A549 (cell line): ENCODE measurements around the gene ABCF1. TPM values are rescaled to one million over a fixed set of nuclear protein-coding genes. Genes with fewer than 3 reads are reported as not detected.

Experiments used
- ATAC-seq, 2 experiments: fragments of 200-7000 bp in 1 of 2; fragments of >200 bp in 1 of 2; cut with Nextera tagmentation in 1 of 2; cut with Tn5 transposase in 1 of 2; 3 replicates each; pipeline versions ENCODE4 v1.8.0 to v1.9.1; 2018 to 2020; ENCODE audit warnings: mild to moderate bottlenecking in 1 of 2, moderate library complexity in 1 of 2
- CTCF ChIA-PET: fragments of 300-600 bp; sonication (Branson Sonifier 250); formaldehyde crosslinking; extraction: SDS; loops from one replicate; lab custom pipeline; 2021; ENCODE audit warnings: antibody characterized with exemption, inconsistent platforms; lab: Yijun Ruan, JAX
- POLR2A ChIA-PET: fragments of 350-600 bp; formaldehyde crosslinking; extraction: SDS; loops from one replicate; lab custom pipeline; 2021; ENCODE audit warnings: antibody characterized with exemption, inconsistent platforms; lab: Yijun Ruan, JAX
- DNase-seq, 2 experiments: peaks; one replicate each; pipeline versions ENCODE4 v3.0.0 to v3.0.0-alpha.2; 2011 to 2016; ENCODE audit warnings: low read depth in 1 of 2, low spot score in 1 of 2
- FAIRE-seq: peaks from 2 replicates; lab custom pipeline; 2011; peaks lifted over from hg19 to GRCh38; lab: Jason Lieb, UNC
- H3K27ac ChIP-seq, 2 experiments: fragments of >200 bp; sonication (Bioruptor Twin); formaldehyde crosslinking; 3 replicates each; pipeline ENCODE4 v1.5.1; 2016 to 2017
- H3K4me1 ChIP-seq: fragments of >200 bp; sonication (Bioruptor Twin); formaldehyde crosslinking; 3 replicates; pipeline ENCODE4 v1.6.1; 2016
- H3K4me2 ChIP-seq: fragments of >200 bp; sonication (Bioruptor Twin); formaldehyde crosslinking; 3 replicates; pipeline ENCODE4 v1.6.1; 2016
- H3K4me3 ChIP-seq: fragments of >200 bp; sonication (Bioruptor Twin); formaldehyde crosslinking; 3 replicates; pipeline ENCODE4 v1.5.1; 2016
- H3K9me3 ChIP-seq: fragments of >200 bp; sonication (Bioruptor Twin); formaldehyde crosslinking; 3 replicates; pipeline ENCODE4 v1.6.1; 2016
- ATOH8 ChIP-seq: fragments of 250-450 bp; sonication (Bioruptor Pico); IDR thresholded peaks from 2 replicates; pipeline ENCODE4 v1.5.0; 2020; ENCODE audit warnings: low read depth, mild to moderate bottlenecking, moderate library complexity
- CBX2 ChIP-seq: fragments of 200-600 bp; sonication (generic); IDR thresholded peaks from 2 replicates; pipeline ENCODE4 v1.6.1; 2016; ENCODE audit warnings: low read depth, mild to moderate bottlenecking, borderline replicate concordance
- CBX8 ChIP-seq: fragments of 200-600 bp; sonication (generic); IDR thresholded peaks from 2 replicates; pipeline ENCODE4 v1.6.1; 2016
- CEBPB ChIP-seq, 2 experiments: fragments of >200 bp in 1 of 2; sonication (Bioruptor Twin) in 1 of 2; formaldehyde crosslinking in 1 of 2; IDR thresholded peaks; 2 replicates each; pipeline ENCODE4 v1.6.1; 2012 to 2016
- FOSL2 ChIP-seq, 2 experiments: fragments of 450-650 bp in 1 of 2; fragments of >200 bp in 1 of 2; sonication (Bioruptor Twin) in 1 of 2; formaldehyde crosslinking; IDR thresholded peaks; 2 replicates each; pipeline versions ENCODE4 v1.5.0 to v1.6.1; 2016 to 2020; ENCODE audit warnings: mild to moderate bottlenecking in 1 of 2, moderate library complexity in 1 of 2
- FOXS1 ChIP-seq: fragments of 250-450 bp; sonication (Bioruptor Pico); IDR thresholded peaks from 2 replicates; pipeline ENCODE4 v1.5.0; 2020; ENCODE audit warnings: mild to moderate bottlenecking, moderate library complexity
- GATA3 ChIP-seq: IDR thresholded peaks from 2 replicates; pipeline ENCODE4 v1.6.1; 2012; ENCODE audit warnings: borderline replicate concordance
- MAX ChIP-seq: IDR thresholded peaks from 2 replicates; pipeline ENCODE4 v1.6.1; 2012
- PBX3 ChIP-seq: IDR thresholded peaks from 2 replicates; pipeline ENCODE4 v1.6.1; 2012
- RAD21 ChIP-seq, 2 experiments: fragments of >200 bp in 1 of 2; sonication (Bioruptor Twin) in 1 of 2; formaldehyde crosslinking in 1 of 2; IDR thresholded peaks in 1 of 2; conservative IDR thresholded peaks in 1 of 2; 2 replicates in 1 of 2; 3 replicates in 1 of 2; pipeline ENCODE4 v1.6.1; 2012 to 2018; ENCODE audit warnings: inconsistent platforms in 1 of 2
- REST ChIP-seq: fragments of 200-600 bp; sonication (generic); IDR thresholded peaks from 2 replicates; pipeline ENCODE4 v1.6.1; 2016; ENCODE audit warnings: antibody characterized with exemption, mild to moderate bottlenecking, moderate library complexity
- WGBS: methylation state at CpG from one replicate; pipeline ENCODE4 v1.1.6; 2017; ENCODE audit errors: missing lambda C conversion rate; 5-methylcytosine and 5-hydroxymethylcytosine counted together
- polyA plus RNA-seq, 4 experiments: library from polyadenylated mRNA; depleted of rRNA in 3 of 4; stranded (reverse); fragments of >200 nt; fragmentation: RNase III in 1 of 4; extraction: RNeasy Plus Mini Kit Qiagen cat#74134 plus additional on column Dnase treatment in 1 of 4; gene quantifications; 2 replicates in 3 of 4; 3 replicates in 1 of 4; pipeline ENCODE4 v1.2.3, GENCODE V29; 2011 to 2017
- small RNA-seq, 6 experiments: library from RNA; depleted of rRNA; stranded (forward); fragments of <200 nt; gene quantifications; one replicate each; pipeline ENCODE3, GENCODE V24; 2012

ABCF1 gene
- polyA plus RNA-seq, 2 of the 4 experiments (the other 2 are of a cell fraction) = 31.0 to 72.0 TPM

- H3K9me3 ChIP-seq = no peaks in the 10 kb centered on the region
- peaks cover 5% of the 10 kb centered on the region; the same call in 1 of the 3 replicates for H3K4me1 ChIP-seq
- POLR2A ChIA-PET = no interaction called here
- CTCF ChIA-PET = no interaction called here
- no peak overlapping the region for H3K27ac ChIP-seq
- TF ChIP-seq PBX3 (no peak), GATA3 (no peak), CBX2 (no peak), CBX8 (no peak), RAD21 (conservative IDR thresholded peaks at IDR 0.05 in 1 of 2, IDR thresholded peaks at IDR 0.05 in 1 of 2) (no peak), REST (no peak), MAX (no peak), FOSL2 (IDR thresholded peaks at IDR 0.05) (no peak), FOSL2 (CRISPR knock-in tag; IDR thresholded peaks at IDR 0.05) (no peak), FOXS1 (CRISPR knock-in tag) (no peak)
- H3K4me3 ChIP-seq = no peak overlapping the region
- FAIRE-seq (no peak), ATAC-seq (no peak), DNase-seq (no peak)
- no peak overlapping the region for H3K4me2 ChIP-seq
- WGBS = 98% methylated on average over 3 of the region's 3 CpGs
Measured at GRCh38 chr6:30635834-30636233, 64.6 kb downstream of the ABCF1 start.

- peak; percentile 76 for ATAC-seq
Measured at GRCh38 chr6:30640481-30640880, 69.2 kb downstream of the ABCF1 start.

GRCh38 chr6:30641048-30641447 lies 69.8 kb downstream of the ABCF1 start:
- no peak for ATAC-seq
- TF ChIP-seq ATOH8 (CRISPR knock-in tag) = no peak
- POLR2A ChIA-PET = no interaction called here
- no peak overlapping the region for H3K4me2 ChIP-seq
- CTCF ChIA-PET = interaction anchor here (0.6 to 2.1 kb wide), 5 partner anchors 11 to 96 kb away, joined by 3 to 5 read pairs (median 3); partner anchors contain the start of gene DHX16
- DNase-seq = no peak
- 0 out of 3 replicates have a peak, but pooled peaks cover under 1% of the 10 kb centered on the region for H3K4me1 ChIP-seq
- H3K27ac ChIP-seq = no peak overlapping the region
- no peak overlapping the region for H3K4me3 ChIP-seq
- H3K9me3 ChIP-seq = no peaks in the 10 kb centered on the region
- no peak for FAIRE-seq
- 100% methylated on average over 1 of the region's 1 CpG for WGBS

More at GRCh38 chr6:30640481-30640880, 69.2 kb downstream of the ABCF1 start:
- ChIA-PET POLR2A (no interaction called here), CTCF (interaction anchor here (0.6 to 2.1 kb wide), 4 partner anchors 10 to 32 kb away, joined by 3 to 5 read pairs (median 3); partner anchors contain the start of gene DHX16)
- Histone ChIP-seq H3K9me3 (no peaks in the 10 kb centered on the region), H3K27ac (no peak overlapping the region), H3K4me1 (no peaks in the 10 kb centered on the region), H3K4me2 (no peak overlapping the region), H3K4me3 (no peak overlapping the region)
- 0 out of 5 replicates have a peak, but pooled peaks of 1 of the 2 experiments have one; percentile 7 for TF ChIP-seq RAD21 (conservative IDR thresholded peaks at IDR 0.05 in 1 of 2, IDR thresholded peaks at IDR 0.05 in 1 of 2)
- TF ChIP-seq CEBPB (IDR thresholded peaks at IDR 0.05) = no peak
- FAIRE-seq = no peak
- 81% methylated on average over 8 of the region's 10 CpGs for WGBS
- DNase-seq = no peak

Small RNA genes within 50 kb of the gene (small RNA-seq; reads per million reads assigned to genes)
- 0 to 1.0 (median 0.06) reads per million in 6 experiments for gene MIR877

Other genes starting within 250 kb of the ABCF1 start
- gene TRIM39, start 244.5 kb upstream of the ABCF1 start, polyA plus RNA-seq (2011; rRNA removed) = 5.3 and 7.1 TPM in 2 replicates
- 7.1 to 9.1 TPM (median 8.1 TPM) in 3 replicates for gene TRIM39, start 244.5 kb upstream of the ABCF1 start, polyA plus RNA-seq (2017; fragmentation: RNase III; extraction: RNeasy Plus Mini Kit Qiagen cat#74134 plus additional on column Dnase treatment)
- 33.6 and 37.4 TPM in 2 replicates for gene RPP21, start 226.3 kb upstream of the ABCF1 start, polyA plus RNA-seq (2011; rRNA removed)
- gene RPP21, start 226.3 kb upstream of the ABCF1 start, polyA plus RNA-seq (2017; fragmentation: RNase III; extraction: RNeasy Plus Mini Kit Qiagen cat#74134 plus additional on column Dnase treatment) = 54.8 to 59.5 TPM (median 58.4 TPM) in 3 replicates
- gene HLA-E, start 81.9 kb upstream of the ABCF1 start, polyA plus RNA-seq (2011; rRNA removed) = 38.3 and 40.0 TPM in 2 replicates
- gene HLA-E, start 81.9 kb upstream of the ABCF1 start, polyA plus RNA-seq (2017; fragmentation: RNase III; extraction: RNeasy Plus Mini Kit Qiagen cat#74134 plus additional on column Dnase treatment) = 33.6 to 41.7 TPM (median 40.3 TPM) in 3 replicates
- 18.5 and 25.6 TPM in 2 replicates for gene GNL1, start 15.0 kb upstream of the ABCF1 start, polyA plus RNA-seq (2011; rRNA removed)
- gene GNL1, start 15.0 kb upstream of the ABCF1 start, polyA plus RNA-seq (2017; fragmentation: RNase III; extraction: RNeasy Plus Mini Kit Qiagen cat#74134 plus additional on column Dnase treatment) = 19.9 to 28.7 TPM (median 27.2 TPM) in 3 replicates
- gene PRR3, start 14.1 kb upstream of the ABCF1 start, polyA plus RNA-seq (2011; rRNA removed) = 24.1 and 29.5 TPM in 2 replicates
- gene PRR3, start 14.1 kb upstream of the ABCF1 start, polyA plus RNA-seq (2017; fragmentation: RNase III; extraction: RNeasy Plus Mini Kit Qiagen cat#74134 plus additional on column Dnase treatment) = 12.8 to 13.8 TPM (median 12.8 TPM) in 3 replicates
- gene PPP1R10, start 45.8 kb downstream of the ABCF1 start, polyA plus RNA-seq (2011; rRNA removed) = 33.3 and 37.6 TPM in 2 replicates
- 25.2 to 28.4 TPM (median 26.4 TPM) in 3 replicates for gene PPP1R10, start 45.8 kb downstream of the ABCF1 start, polyA plus RNA-seq (2017; fragmentation: RNase III; extraction: RNeasy Plus Mini Kit Qiagen cat#74134 plus additional on column Dnase treatment)
- 91.1 and 97.3 TPM in 2 replicates for gene MRPS18B, start 46.4 kb downstream of the ABCF1 start, polyA plus RNA-seq (2011; rRNA removed)
- 83.6 to 104 TPM (median 85.3 TPM) in 3 replicates for gene MRPS18B, start 46.4 kb downstream of the ABCF1 start, polyA plus RNA-seq (2017; fragmentation: RNase III; extraction: RNeasy Plus Mini Kit Qiagen cat#74134 plus additional on column Dnase treatment)
- 7.4 and 9.3 TPM in 2 replicates for gene ATAT1, start 55.4 kb downstream of the ABCF1 start, polyA plus RNA-seq (2011; rRNA removed)
- gene ATAT1, start 55.4 kb downstream of the ABCF1 start, polyA plus RNA-seq (2017; fragmentation: RNase III; extraction: RNeasy Plus Mini Kit Qiagen cat#74134 plus additional on column Dnase treatment) = 8.6 to 9.3 TPM (median 8.6 TPM) in 3 replicates
- gene C6orf136, start 75.7 kb downstream of the ABCF1 start, polyA plus RNA-seq (2011; rRNA removed) = 7.5 and 9.2 TPM in 2 replicates
- 11.4 to 12.6 TPM (median 11.7 TPM) in 3 replicates for gene C6orf136, start 75.7 kb downstream of the ABCF1 start, polyA plus RNA-seq (2017; fragmentation: RNase III; extraction: RNeasy Plus Mini Kit Qiagen cat#74134 plus additional on column Dnase treatment)
- gene DHX16, start 101.6 kb downstream of the ABCF1 start, polyA plus RNA-seq (2011; rRNA removed) = 31.3 and 31.6 TPM in 2 replicates
- 27.7 to 31.6 TPM (median 30.3 TPM) in 3 replicates for gene DHX16, start 101.6 kb downstream of the ABCF1 start, polyA plus RNA-seq (2017; fragmentation: RNase III; extraction: RNeasy Plus Mini Kit Qiagen cat#74134 plus additional on column Dnase treatment)
- 20.6 and 25.4 TPM in 2 replicates for gene PPP1R18, start 115.2 kb downstream of the ABCF1 start, polyA plus RNA-seq (2011; rRNA removed)
- gene PPP1R18, start 115.2 kb downstream of the ABCF1 start, polyA plus RNA-seq (2017; fragmentation: RNase III; extraction: RNeasy Plus Mini Kit Qiagen cat#74134 plus additional on column Dnase treatment) = 16.2 to 17.7 TPM (median 17.1 TPM) in 3 replicates
- 11.3 and 12.4 TPM in 2 replicates for gene NRM, start 119.5 kb downstream of the ABCF1 start, polyA plus RNA-seq (2011; rRNA removed)
- 13.0 to 14.5 TPM (median 13.0 TPM) in 3 replicates for gene NRM, start 119.5 kb downstream of the ABCF1 start, polyA plus RNA-seq (2017; fragmentation: RNase III; extraction: RNeasy Plus Mini Kit Qiagen cat#74134 plus additional on column Dnase treatment)
- gene MDC1, start 145.8 kb downstream of the ABCF1 start, polyA plus RNA-seq (2011; rRNA removed) = 8.2 and 13.3 TPM in 2 replicates
- gene MDC1, start 145.8 kb downstream of the ABCF1 start, polyA plus RNA-seq (2017; fragmentation: RNase III; extraction: RNeasy Plus Mini Kit Qiagen cat#74134 plus additional on column Dnase treatment) = 14.9 to 21.4 TPM (median 16.5 TPM) in 3 replicates
- 691 and 782 TPM in 2 replicates for gene TUBB, start 148.9 kb downstream of the ABCF1 start, polyA plus RNA-seq (2011; rRNA removed)
- gene TUBB, start 148.9 kb downstream of the ABCF1 start, polyA plus RNA-seq (2017; fragmentation: RNase III; extraction: RNeasy Plus Mini Kit Qiagen cat#74134 plus additional on column Dnase treatment) = 1,022 to 1,121 TPM (median 1,044 TPM) in 3 replicates
- gene FLOT1, start 171.2 kb downstream of the ABCF1 start, polyA plus RNA-seq (2011; rRNA removed) = 135 and 136 TPM in 2 replicates
- 89.7 to 99.2 TPM (median 89.9 TPM) in 3 replicates for gene FLOT1, start 171.2 kb downstream of the ABCF1 start, polyA plus RNA-seq (2017; fragmentation: RNase III; extraction: RNeasy Plus Mini Kit Qiagen cat#74134 plus additional on column Dnase treatment)
- gene IER3, start 173.1 kb downstream of the ABCF1 start, polyA plus RNA-seq (2011; rRNA removed) = 116 and 202 TPM in 2 replicates
- gene IER3, start 173.1 kb downstream of the ABCF1 start, polyA plus RNA-seq (2017; fragmentation: RNase III; extraction: RNeasy Plus Mini Kit Qiagen cat#74134 plus additional on column Dnase treatment) = 89.1 to 108 TPM (median 104 TPM) in 3 replicates